Rectal smooth muscle tissue (tissue), 1 donor: Measurements from ENCODE around the gene ZDHHC20.

Experiments
- H3K27ac ChIP-seq: one replicate; pipeline ENCODE4 v1.7.0; 2013; ENCODE audit warnings: low read depth, low read length, inconsistent platforms
- H3K27me3 ChIP-seq: one replicate; pipeline ENCODE4 v1.7.0; 2013; ENCODE audit warnings: low read length; ENCODE audit not compliant: control insufficient read depth, insufficient read depth
- H3K36me3 ChIP-seq: one replicate; pipeline ENCODE4 v1.7.0; 2013; ENCODE audit warnings: low read length; ENCODE audit not compliant: control insufficient read depth, insufficient read depth
- H3K4me1 ChIP-seq: one replicate; pipeline ENCODE4 v1.7.0; 2013; ENCODE audit warnings: low read length; ENCODE audit not compliant: control insufficient read depth, insufficient read depth
- H3K4me3 ChIP-seq: one replicate; pipeline ENCODE4 v1.7.0; 2013; ENCODE audit warnings: low read length
- H3K9ac ChIP-seq: one replicate; pipeline ENCODE4 v1.7.0; 2013; ENCODE audit warnings: low read length

Gene ZDHHC20, protein sequence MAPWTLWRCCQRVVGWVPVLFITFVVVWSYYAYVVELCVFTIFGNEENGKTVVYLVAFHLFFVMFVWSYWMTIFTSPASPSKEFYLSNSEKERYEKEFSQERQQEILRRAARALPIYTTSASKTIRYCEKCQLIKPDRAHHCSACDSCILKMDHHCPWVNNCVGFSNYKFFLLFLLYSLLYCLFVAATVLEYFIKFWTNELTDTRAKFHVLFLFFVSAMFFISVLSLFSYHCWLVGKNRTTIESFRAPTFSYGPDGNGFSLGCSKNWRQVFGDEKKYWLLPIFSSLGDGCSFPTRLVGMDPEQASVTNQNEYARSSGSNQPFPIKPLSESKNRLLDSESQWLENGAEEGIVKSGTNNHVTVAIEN

DNA sequence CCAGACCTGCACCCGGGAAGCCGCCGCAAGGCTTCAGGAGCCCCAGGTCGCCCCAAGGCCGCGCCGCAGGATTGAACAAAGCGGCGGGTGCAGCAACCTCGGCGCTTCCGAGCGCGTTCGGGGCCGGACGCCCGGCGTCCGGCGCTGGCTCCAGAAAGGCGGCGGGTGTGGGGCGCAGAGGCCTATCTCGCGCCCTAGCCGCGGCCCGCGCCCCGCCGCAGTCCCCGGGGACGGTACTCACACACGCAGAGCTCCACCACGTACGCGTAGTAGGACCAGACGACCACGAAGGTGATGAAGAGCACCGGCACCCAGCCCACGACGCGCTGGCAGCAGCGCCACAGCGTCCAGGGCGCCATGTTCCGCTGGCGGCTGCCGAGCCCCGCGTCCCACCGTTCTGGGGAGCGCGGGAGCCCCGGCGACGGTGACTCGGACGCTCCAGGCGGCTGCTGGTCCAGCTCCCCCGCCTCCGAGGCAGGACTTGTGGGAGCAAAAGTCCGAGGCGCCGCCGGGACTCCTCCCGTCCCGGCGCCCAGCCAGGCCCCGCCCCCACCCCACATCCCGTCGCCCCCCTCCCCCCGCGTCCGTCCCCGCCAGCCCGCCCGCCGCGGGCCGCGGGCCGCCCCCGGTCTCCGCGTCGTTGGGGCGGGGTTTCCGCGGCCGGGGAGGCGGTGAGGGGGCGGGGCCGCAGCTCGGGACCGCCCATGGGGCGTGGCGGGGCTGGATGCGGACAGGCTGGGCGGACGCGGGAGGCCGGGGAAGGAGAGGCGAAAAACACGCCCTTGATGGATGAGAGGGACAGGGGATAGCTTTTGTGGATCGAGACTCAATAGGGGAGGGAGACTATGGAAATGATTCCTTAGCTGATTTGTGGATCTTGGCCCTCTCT is at the start of gene ZDHHC20:
Gene ZDHHC20 (minus strand): TSS at position 491 of the 889 bp plus-strand sequence. CDS start 132 bp downstream, at position 359.
- peaks cover 6% of the 10 kb centered on the region for H3K4me1 ChIP-seq
- H3K4me3 ChIP-seq: peak within 1 kb of the TSS; percentile 94
- H3K27me3 ChIP-seq: no peaks in the 10 kb centered on the region
- H3K9ac ChIP-seq: peak within 1 kb of the TSS; percentile 72
- no peaks in the 10 kb centered on the region for H3K36me3 ChIP-seq
- H3K27ac ChIP-seq: peak within 1 kb of the TSS; percentile 78

DNA sequence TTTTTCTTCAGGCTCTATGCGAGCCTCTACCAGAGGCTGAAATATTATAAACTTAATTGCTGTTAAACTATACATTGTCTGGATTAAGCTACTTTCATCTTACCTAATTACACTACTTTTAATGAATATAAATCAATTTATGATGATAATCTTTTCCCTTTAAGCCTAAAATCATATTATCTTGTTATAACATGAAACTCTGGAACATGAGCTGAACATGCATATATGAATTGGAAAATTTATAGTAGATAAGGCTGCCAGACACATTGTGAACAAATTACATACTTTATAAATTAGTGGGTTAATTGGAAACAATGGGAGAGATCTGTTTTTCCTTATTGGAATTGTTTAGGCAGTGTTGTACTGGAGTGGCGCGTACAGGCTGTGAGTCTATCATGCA is 45.3 kb upstream of the ZDHHC20 start:
- no peak overlapping the region for H3K27ac ChIP-seq
- H3K27me3 ChIP-seq: no peaks in the 10 kb centered on the region
- peaks cover 3% of the 10 kb centered on the region for H3K36me3 ChIP-seq
- H3K9ac ChIP-seq: no peak overlapping the region
- H3K4me1 ChIP-seq: no peaks in the 10 kb centered on the region
- H3K4me3 ChIP-seq: no peak overlapping the region

DNA sequence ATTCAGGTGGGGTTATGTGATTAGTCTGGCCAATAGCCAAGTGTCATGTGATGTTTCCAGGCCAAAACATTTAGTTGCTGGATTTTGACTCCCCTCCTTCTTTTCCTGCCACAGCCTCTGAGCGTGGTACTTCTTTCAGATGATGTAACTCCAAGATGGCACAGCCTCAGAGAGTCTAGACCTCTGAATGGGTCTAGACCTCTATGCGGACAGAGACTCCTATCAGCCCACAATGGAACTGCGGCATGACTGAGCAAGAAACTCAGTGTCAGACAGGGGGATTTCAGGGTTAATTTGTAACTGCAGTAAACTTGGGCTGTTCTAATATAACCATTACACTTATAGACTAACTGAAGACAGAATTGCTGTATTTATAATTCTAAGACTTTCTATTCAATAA is 42.6 kb upstream of the ZDHHC20 start:
- no peak overlapping the region for H3K9ac ChIP-seq
- no peak overlapping the region for H3K27ac ChIP-seq
- H3K4me1 ChIP-seq: no peaks in the 10 kb centered on the region
- H3K4me3 ChIP-seq: no peak overlapping the region
- H3K36me3 ChIP-seq: peaks cover 3% of the 10 kb centered on the region
- H3K27me3 ChIP-seq: no peaks in the 10 kb centered on the region

DNA sequence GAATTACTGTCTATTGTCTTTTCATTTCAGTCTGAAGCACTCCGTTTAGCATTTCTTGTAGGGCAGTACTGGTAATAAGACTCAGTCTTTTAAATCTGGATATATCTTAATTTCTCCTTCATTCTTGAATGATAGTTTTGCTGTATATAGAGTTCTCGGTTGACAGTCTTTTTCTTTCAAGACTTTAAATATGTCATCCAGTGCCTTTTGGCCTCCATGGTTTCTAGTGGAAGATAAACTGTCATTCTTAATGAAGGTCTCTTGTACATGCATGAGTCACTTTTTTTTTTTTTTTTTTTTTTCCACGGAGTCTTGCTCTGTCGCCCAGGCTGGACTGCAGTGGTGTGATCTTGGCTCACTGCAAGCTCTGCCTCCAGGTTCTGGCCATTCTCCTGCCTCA is 27.2 kb upstream of the ZDHHC20 start:
- peaks cover 3% of the 10 kb centered on the region for H3K36me3 ChIP-seq

DNA sequence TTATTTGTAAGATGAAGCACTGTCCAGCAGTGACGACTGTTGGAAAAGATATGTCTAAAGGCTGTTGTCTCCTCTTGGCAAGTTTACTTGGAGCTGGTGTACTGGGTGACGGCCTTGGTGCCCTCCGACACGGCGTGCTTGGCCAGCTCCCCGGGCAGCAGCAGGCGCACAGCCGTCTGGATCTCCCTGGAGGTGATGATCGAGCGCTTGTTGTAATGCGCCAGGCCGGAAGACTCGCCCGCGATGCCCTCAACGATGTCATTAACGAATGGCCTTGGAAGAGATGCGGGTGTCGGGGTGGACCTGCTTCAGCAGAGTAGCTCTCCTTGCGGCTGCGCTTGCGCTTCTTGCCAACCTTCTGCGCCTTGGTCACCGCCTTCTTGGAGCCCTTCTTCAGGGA is 24.6 kb upstream of the ZDHHC20 start:
- H3K9ac ChIP-seq: no peak overlapping the region
- no peaks in the 10 kb centered on the region for H3K36me3 ChIP-seq
- H3K4me3 ChIP-seq: no peak overlapping the region
- H3K27me3 ChIP-seq: no peaks in the 10 kb centered on the region
- no peak overlapping the region for H3K27ac ChIP-seq
- no peaks in the 10 kb centered on the region for H3K4me1 ChIP-seq

More for the DNA sequence above, 27.2 kb upstream of the ZDHHC20 start:
- Histone ChIP-seq H3K4me3 (no peak overlapping the region), H3K27ac (no peak overlapping the region), H3K9ac (no peak overlapping the region), H3K4me1 (no peaks in the 10 kb centered on the region), H3K27me3 (no peaks in the 10 kb centered on the region)

DNA sequence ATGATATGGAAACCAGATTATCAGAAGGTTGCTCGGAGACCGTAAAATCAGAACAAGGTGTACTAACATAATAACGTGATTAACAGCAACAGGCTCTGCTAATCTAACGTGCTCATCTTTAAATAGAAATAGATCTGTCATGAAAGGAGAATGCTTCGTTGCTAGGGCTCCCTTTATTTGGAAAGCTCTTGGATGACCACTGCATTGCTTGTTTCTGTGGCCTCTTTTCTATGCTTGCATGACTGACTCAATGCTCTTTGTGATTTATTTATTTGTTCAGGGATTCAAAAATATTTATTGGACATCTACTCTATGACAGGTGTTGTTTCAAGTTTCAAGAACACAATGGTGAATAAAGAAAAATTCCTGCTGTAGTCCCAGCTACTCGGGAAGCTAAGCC is 22.3 kb upstream of the ZDHHC20 start:
- Histone ChIP-seq H3K36me3 (no peaks in the 10 kb centered on the region), H3K4me1 (no peaks in the 10 kb centered on the region), H3K4me3 (no peak overlapping the region), H3K9ac (no peak overlapping the region), H3K27ac (no peak overlapping the region), H3K27me3 (no peaks in the 10 kb centered on the region)

DNA sequence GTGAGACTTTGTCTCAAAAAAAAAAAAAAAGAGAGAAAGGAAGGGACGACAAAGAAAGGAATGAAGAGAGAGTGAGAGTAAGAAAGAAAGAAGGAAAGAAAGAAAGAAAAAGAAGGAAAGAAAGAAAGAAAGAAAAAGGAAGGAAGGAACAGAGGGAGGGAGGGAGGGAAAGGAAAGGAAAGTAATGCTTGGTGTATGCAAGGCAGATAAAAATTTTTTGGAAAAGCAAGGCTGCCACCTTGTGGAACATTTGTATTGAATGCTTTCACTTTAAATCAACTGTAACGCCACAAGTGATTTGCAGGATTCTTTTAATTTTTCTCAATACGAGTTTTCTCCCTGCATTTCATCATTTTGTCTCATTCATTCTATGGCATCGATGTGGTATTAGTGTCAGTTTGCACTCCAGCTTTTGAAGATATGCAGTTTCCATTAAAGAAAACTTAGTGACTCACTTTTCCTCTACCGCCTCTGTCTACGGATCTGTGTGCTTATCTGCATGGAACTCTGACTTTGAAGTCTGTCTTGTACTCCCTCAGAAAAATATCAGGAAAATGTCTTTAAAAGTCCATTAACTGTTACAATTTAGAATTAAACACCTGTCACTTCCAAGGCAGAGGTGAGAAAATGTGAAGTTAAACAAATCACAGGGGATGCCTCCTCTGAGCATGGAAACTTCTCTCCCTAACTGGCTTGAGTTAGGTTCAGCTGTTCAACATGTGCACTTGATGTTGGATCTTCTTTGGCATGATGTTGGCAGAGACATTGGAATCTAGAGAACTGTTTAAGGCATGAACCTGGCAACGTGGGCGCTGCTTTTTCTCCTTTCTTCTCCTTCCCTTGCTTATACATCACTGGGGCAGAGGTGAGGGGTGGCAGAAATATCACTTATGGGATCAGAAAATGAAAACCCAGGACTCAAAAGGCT is 20.0 kb upstream of the ZDHHC20 start:
- Histone ChIP-seq H3K4me3 (peak overlapping the region; percentile 20), H3K36me3 (no peaks in the 10 kb centered on the region), H3K9ac (no peak overlapping the region)

DNA sequence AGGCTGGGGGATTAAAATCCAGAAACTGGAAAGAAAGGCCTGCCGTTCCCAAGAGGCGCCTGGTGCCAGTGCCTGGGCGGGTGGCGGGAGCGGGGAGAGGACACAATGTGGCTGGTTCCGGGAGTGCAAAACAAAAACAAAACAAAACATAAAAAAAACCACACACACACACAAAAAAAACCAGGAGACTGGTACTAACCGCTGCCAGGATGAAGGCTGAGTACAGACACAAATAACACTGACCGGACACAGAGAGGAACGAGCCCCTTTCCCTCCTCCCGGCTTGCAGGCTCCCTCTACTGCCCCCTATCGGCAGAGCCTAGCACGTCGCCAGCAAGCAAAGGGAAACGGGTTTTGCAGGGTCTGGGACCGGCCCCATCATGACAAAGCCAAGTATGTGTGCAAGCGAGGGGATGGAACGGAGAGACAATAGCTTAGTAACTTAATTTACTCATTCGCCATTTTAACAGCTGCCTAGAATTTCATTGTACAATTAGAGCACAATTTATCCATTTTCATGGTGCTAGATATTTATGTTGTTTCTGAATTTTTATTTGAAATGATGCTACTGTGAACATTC is 17.9 kb upstream of the ZDHHC20 start:
- Histone ChIP-seq H3K9ac (no peak overlapping the region), H3K4me3 (peak overlapping the region; percentile 56), H3K4me1 (no peaks in the 10 kb centered on the region), H3K36me3 (no peaks in the 10 kb centered on the region), H3K27ac (no peak overlapping the region), H3K27me3 (no peaks in the 10 kb centered on the region)

More for the DNA sequence above, 20.0 kb upstream of the ZDHHC20 start:
- Histone ChIP-seq H3K27ac (no peak overlapping the region), H3K27me3 (no peaks in the 10 kb centered on the region), H3K4me1 (no peaks in the 10 kb centered on the region)

DNA sequence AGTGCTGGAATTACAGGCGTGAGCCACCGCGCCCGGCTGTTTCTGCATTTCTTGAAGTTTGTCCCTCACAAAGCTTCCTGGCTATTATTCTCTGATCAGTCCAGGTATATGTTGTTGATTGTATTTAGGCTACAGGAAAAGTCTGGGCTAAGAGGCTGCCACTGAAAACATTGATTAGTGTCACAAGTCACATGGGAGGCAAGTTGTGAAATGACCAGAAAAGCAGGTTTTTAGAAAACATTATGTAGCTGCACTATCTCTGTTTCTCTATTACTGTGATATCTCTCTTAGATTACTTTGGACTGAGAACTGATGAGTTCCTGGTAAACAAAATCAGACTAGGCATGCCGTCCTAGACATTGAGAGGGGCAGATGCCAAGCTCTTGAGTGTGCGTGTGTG is 16.0 kb upstream of the ZDHHC20 start:
- Histone ChIP-seq H3K36me3 (no peaks in the 10 kb centered on the region), H3K4me3 (no peak overlapping the region), H3K4me1 (no peaks in the 10 kb centered on the region), H3K27ac (no peak overlapping the region), H3K27me3 (no peaks in the 10 kb centered on the region), H3K9ac (no peak overlapping the region)

DNA sequence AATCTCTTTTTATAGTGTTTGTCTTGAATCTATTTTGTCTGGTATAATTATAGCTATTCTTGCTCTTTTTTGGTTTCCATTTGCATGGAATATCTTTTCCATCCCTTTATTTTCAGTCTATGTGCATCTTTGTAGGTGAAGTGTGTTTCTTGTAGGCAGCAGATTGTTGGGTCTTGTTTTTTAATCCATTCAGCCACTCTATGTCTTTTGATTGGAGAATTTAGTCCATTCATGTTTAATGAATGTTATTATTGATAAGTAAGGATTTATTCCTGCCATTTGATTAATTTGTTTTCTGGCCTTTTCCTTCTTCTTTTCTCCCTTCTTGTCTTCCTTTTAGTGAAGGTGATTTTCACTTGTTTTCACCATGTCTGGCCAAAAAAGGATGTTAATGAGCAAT is 11.7 kb upstream of the ZDHHC20 start:
- no peaks in the 10 kb centered on the region for H3K4me1 ChIP-seq
- no peak overlapping the region for H3K9ac ChIP-seq
- H3K27me3 ChIP-seq: no peaks in the 10 kb centered on the region
- H3K36me3 ChIP-seq: no peaks in the 10 kb centered on the region
- no peak overlapping the region for H3K27ac ChIP-seq
- H3K4me3 ChIP-seq: no peak overlapping the region

DNA sequence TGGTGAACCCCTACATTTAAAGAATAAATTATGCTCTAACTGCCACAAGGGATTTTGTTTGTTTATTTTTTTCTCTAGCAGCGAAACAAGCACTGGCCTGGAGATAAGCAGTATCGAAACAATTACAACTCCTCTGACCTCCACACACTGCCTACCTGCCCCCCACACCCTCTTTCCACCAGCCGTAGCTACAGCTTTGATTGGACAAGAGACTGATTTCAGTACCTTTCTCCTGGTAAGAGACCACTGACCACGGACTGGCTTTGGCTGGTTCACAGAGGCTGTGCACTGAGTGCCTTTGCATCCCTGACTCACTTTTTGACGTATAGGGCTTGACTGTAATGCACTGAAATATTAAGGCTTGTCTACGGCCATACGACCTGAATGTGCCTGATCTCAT is 7.4 kb upstream of the ZDHHC20 start:
- Histone ChIP-seq H3K4me3 (no peak overlapping the region), H3K27ac (no peak overlapping the region), H3K9ac (no peak overlapping the region)

More for the DNA sequence above, 7.4 kb upstream of the ZDHHC20 start:
- no peaks in the 10 kb centered on the region for H3K4me1 ChIP-seq
- H3K36me3 ChIP-seq: no peaks in the 10 kb centered on the region
- H3K27me3 ChIP-seq: no peaks in the 10 kb centered on the region
